ENCODE measurements around the gene GUCY2D. TPM values are rescaled to one million over a fixed set of nuclear protein-coding genes. Genes with fewer than 3 reads are reported as not detected.

GUCY2D gene
- polyA plus RNA-seq, 1 donor from 2014 or later: 0.07 TPM

- H3K27me3 ChIP-seq (ENCODE audit: insufficient read depth, low read depth, low read length): peaks cover 65% of the 10 kb centered on the region
- no peaks in the 10 kb centered on the region for H3K9me2 ChIP-seq (ENCODE audit: insufficient read depth, low read length)
- H3K4me3 ChIP-seq (ENCODE audit: low read length): peak overlapping the region; percentile 39
- no peak for TF ChIP-seq POLR2AphosphoS5 (IDR thresholded peaks at IDR 0.05)
- TF ChIP-seq EZH2 (IDR thresholded peaks at IDR 0.05; ENCODE audit: borderline replicate concordance, insufficient read depth, low read length, poor library complexity, severe bottlenecking): no peak
- TF ChIP-seq REST (IDR thresholded peaks at IDR 0.05; ENCODE audit: borderline replicate concordance): no peak
- no peak for TF ChIP-seq CTCF (IDR thresholded peaks at IDR 0.05; ENCODE audit: poor library complexity, severe bottlenecking)
- TF ChIP-seq SMC3 (conservative IDR thresholded peaks at IDR 0.05; ENCODE audit: poor library complexity): no peak
- TF ChIP-seq MXI1 (conservative IDR thresholded peaks at IDR 0.05; ENCODE audit: poor library complexity, severe bottlenecking): no peak
- no peak for TF ChIP-seq RAD21 (conservative IDR thresholded peaks at IDR 0.05)
- TF ChIP-seq TAF1 (IDR thresholded peaks at IDR 0.05; ENCODE audit: low read depth): no peak
- no peak for TF ChIP-seq EP300 (conservative IDR thresholded peaks at IDR 0.05; ENCODE audit: poor library complexity, severe bottlenecking)
- no peaks in the 10 kb centered on the region for H3K79me2 ChIP-seq (replicated peaks; ENCODE audit: insufficient read depth, low read length)
- H3K27ac ChIP-seq (ENCODE audit: low read length): no peak overlapping the region
- peaks cover 6% of the 10 kb centered on the region for H3K9me3 ChIP-seq (ENCODE audit: low read length)
- no peaks in the 10 kb centered on the region for H3K36me3 ChIP-seq (ENCODE audit: insufficient read depth, low read length)
- H4K20me1 ChIP-seq (ENCODE audit: insufficient read depth): no peaks in the 10 kb centered on the region
- no peak overlapping the region for H3K4me2 ChIP-seq (ENCODE audit: low read length)
- H3F3A ChIP-seq (ENCODE audit: insufficient read depth, low read length, poor library complexity, severe bottlenecking): no peaks in the 10 kb centered on the region
- no peak overlapping the region for H3K9ac ChIP-seq (ENCODE audit: low read length)
- H2AFZ ChIP-seq (ENCODE audit: low read depth, low read length): no peak overlapping the region
Measured at GRCh38 chr17:8002721-8003593, 542 bp downstream of the GUCY2D start.

- Histone ChIP-seq H3K4me3 (ENCODE audit: low read length) (no peak overlapping the region), H3K9me2 (ENCODE audit: insufficient read depth, low read length) (no peaks in the 10 kb centered on the region), H3K36me3 (ENCODE audit: insufficient read depth, low read length) (no peaks in the 10 kb centered on the region), H3K27ac (ENCODE audit: low read length) (no peak overlapping the region), H2AFZ (ENCODE audit: low read depth, low read length) (no peak overlapping the region), H3K9ac (ENCODE audit: low read length) (no peak overlapping the region), H3K9me3 (ENCODE audit: low read length) (peaks cover 6% of the 10 kb centered on the region), H3F3A (ENCODE audit: insufficient read depth, low read length, poor library complexity, severe bottlenecking) (no peaks in the 10 kb centered on the region), H3K27me3 (ENCODE audit: insufficient read depth, low read depth, low read length) (peaks cover 65% of the 10 kb centered on the region), H3K79me2 (replicated peaks; ENCODE audit: insufficient read depth, low read length) (no peaks in the 10 kb centered on the region), H3K4me2 (ENCODE audit: low read length) (no peak overlapping the region), H4K20me1 (ENCODE audit: insufficient read depth) (no peaks in the 10 kb centered on the region)
- TF ChIP-seq MXI1 (conservative IDR thresholded peaks at IDR 0.05; ENCODE audit: poor library complexity, severe bottlenecking) (no peak), EP300 (conservative IDR thresholded peaks at IDR 0.05; ENCODE audit: poor library complexity, severe bottlenecking) (no peak), REST (IDR thresholded peaks at IDR 0.05; ENCODE audit: borderline replicate concordance) (no peak), POLR2AphosphoS5 (IDR thresholded peaks at IDR 0.05) (no peak), EZH2 (IDR thresholded peaks at IDR 0.05; ENCODE audit: borderline replicate concordance, insufficient read depth, low read length, poor library complexity, severe bottlenecking) (no peak), RAD21 (conservative IDR thresholded peaks at IDR 0.05) (no peak), TAF1 (IDR thresholded peaks at IDR 0.05; ENCODE audit: low read depth) (no peak), CTCF (IDR thresholded peaks at IDR 0.05; ENCODE audit: poor library complexity, severe bottlenecking) (no peak), SMC3 (conservative IDR thresholded peaks at IDR 0.05; ENCODE audit: poor library complexity) (no peak)
Measured at GRCh38 chr17:8003594-8004181, 1.3 kb downstream of the GUCY2D start.

All from neural cell (in vitro differentiated cells).